Measurements from ENCODE around the gene LDAF1. TPM values are rescaled to one million over a fixed set of nuclear protein-coding genes. Genes with fewer than 3 reads are reported as not detected.

LDAF1 gene
- total and polyA plus RNA-seq, 4 donors: 10.4 to 45.6 (median 20.4) TPM

GRCh38 chr16:21217121-21217520, 58.6 kb downstream of the LDAF1 start:
- no peak for ATAC-seq (ENCODE audit: insufficient read depth, low FRiP score)
- Histone ChIP-seq H3K4me3 (no peak overlapping the region), H3K27me3 (ENCODE audit: control insufficient read depth in 3 of 3, insufficient read depth in 3 of 3, low read length in 2 of 3) (peaks cover 0 to 2% (median 0%) of the 10 kb centered on the region in 3 donors), H3K9ac (ENCODE audit: insufficient read depth in 1 of 2, low read length in 2 of 2) (no peak overlapping the region), H3K4me1 (ENCODE audit: control insufficient read depth in 5 of 5, insufficient read depth in 5 of 5, low read length in 5 of 5) (no peaks in the 10 kb centered on the region), H3K9me3 (ENCODE audit: control insufficient read depth in 4 of 4, insufficient read depth in 3 of 4, low read length in 3 of 4) (no peaks in the 10 kb centered on the region), H3K27ac (ENCODE audit: low read depth in 1 of 2, low read length in 1 of 2) (no peak overlapping the region), H3K36me3 (ENCODE audit: control insufficient read depth in 4 of 4, insufficient read depth in 4 of 4, low read length in 4 of 4) (no peaks in the 10 kb centered on the region)
- no peak for DNase-seq
- 66 to 75% methylated on average over 2 of the region's 2 CpGs for WGBS, 2 donors
- TF ChIP-seq CTCF (IDR thresholded peaks at IDR 0.05; ENCODE audit: control extremely low read depth, extremely low read depth): no peak

- DNase-seq: no peak
- no peak for ATAC-seq (ENCODE audit: insufficient read depth, low FRiP score)
- no peak for TF ChIP-seq CTCF (IDR thresholded peaks at IDR 0.05; ENCODE audit: control extremely low read depth, extremely low read depth)
- no peak overlapping the region for H3K27ac ChIP-seq (ENCODE audit: low read depth in 1 of 2, low read length in 1 of 2)
- no peak overlapping the region for H3K4me3 ChIP-seq
- H3K4me1 ChIP-seq (ENCODE audit: control insufficient read depth in 5 of 5, insufficient read depth in 5 of 5, low read length in 5 of 5): no peaks in the 10 kb centered on the region
- no peaks in the 10 kb centered on the region for H3K36me3 ChIP-seq (ENCODE audit: control insufficient read depth in 4 of 4, insufficient read depth in 4 of 4, low read length in 4 of 4)
- no peak overlapping the region for H3K9ac ChIP-seq (ENCODE audit: insufficient read depth in 1 of 2, low read length in 2 of 2)
- peaks cover 0 to 2% (median 0%) of the 10 kb centered on the region in 3 donors for H3K27me3 ChIP-seq (ENCODE audit: control insufficient read depth in 3 of 3, insufficient read depth in 3 of 3, low read length in 2 of 3)
- H3K9me3 ChIP-seq (ENCODE audit: control insufficient read depth in 4 of 4, insufficient read depth in 3 of 4, low read length in 3 of 4): no peaks in the 10 kb centered on the region
- WGBS, 2 donors: 48 to 49% methylated on average over 7 of the region's 7 CpGs
Observed at GRCh38 chr16:21218153-21218552, 59.7 kb downstream of the LDAF1 start.

GRCh38 chr16:21219551-21219950, 61.1 kb downstream of the LDAF1 start:
- no peaks in the 10 kb centered on the region for H3K4me1 ChIP-seq (ENCODE audit: control insufficient read depth in 5 of 5, insufficient read depth in 5 of 5, low read length in 5 of 5)
- peaks cover 0 to 2% (median 0%) of the 10 kb centered on the region in 3 donors for H3K27me3 ChIP-seq (ENCODE audit: control insufficient read depth in 3 of 3, insufficient read depth in 3 of 3, low read length in 2 of 3)
- DNase-seq (no peak), ATAC-seq (ENCODE audit: insufficient read depth, low FRiP score) (no peak)
- H3K9ac ChIP-seq (ENCODE audit: insufficient read depth in 1 of 2, low read length in 2 of 2): no peak overlapping the region
- WGBS, 2 donors: 96 to 98% methylated on average over 2 of the region's 2 CpGs
- no peak for TF ChIP-seq CTCF (IDR thresholded peaks at IDR 0.05; ENCODE audit: control extremely low read depth, extremely low read depth)
- H3K4me3 ChIP-seq: no peak overlapping the region
- H3K36me3 ChIP-seq (ENCODE audit: control insufficient read depth in 4 of 4, insufficient read depth in 4 of 4, low read length in 4 of 4): no peaks in the 10 kb centered on the region
- no peaks in the 10 kb centered on the region for H3K9me3 ChIP-seq (ENCODE audit: control insufficient read depth in 4 of 4, insufficient read depth in 3 of 4, low read length in 3 of 4)
- no peak overlapping the region for H3K27ac ChIP-seq (ENCODE audit: low read depth in 1 of 2, low read length in 1 of 2)

Measured in lung (tissue), 12 donors.